VCaP (cell line): ENCODE data around the gene ERCC4.

ENCODE experiments used
- H3K27ac ChIP-seq: fragments of 450-650 bp; 2 replicates; pipeline ENCODE4 v1.5.1; 2017
- CTCF ChIP-seq: fragments of 450-650 bp; conservative IDR thresholded peaks from 2 replicates; pipeline ENCODE4 v1.5.1; 2017; ENCODE audit warnings: mild to moderate bottlenecking, moderate library complexity

Gene ERCC4

GRCh38 chr16:13892301-13892700 is 27.7 kb upstream of the ERCC4 start:
- TF ChIP-seq CTCF = no peak
- H3K27ac ChIP-seq = no peak overlapping the region

GRCh38 chr16:13895516-13895915 is 24.4 kb upstream of the ERCC4 start:
- TF ChIP-seq CTCF = no peak
- no peak overlapping the region for H3K27ac ChIP-seq

GRCh38 chr16:13896543-13897182 is 23.3 kb upstream of the ERCC4 start:
- no peak overlapping the region for H3K27ac ChIP-seq
- no peak for TF ChIP-seq CTCF

- TF ChIP-seq CTCF = no peak
- no peak overlapping the region for H3K27ac ChIP-seq
These were observed 22.1 kb upstream of the ERCC4 start for GRCh38 chr16:13897806-13898205.

GRCh38 chr16:13898233-13898632 is 21.7 kb upstream of the ERCC4 start:
- no peak for TF ChIP-seq CTCF

GRCh38 chr16:13902052-13902451 is 17.9 kb upstream of the ERCC4 start:
- no peak overlapping the region for H3K27ac ChIP-seq
- TF ChIP-seq CTCF = no peak

More at GRCh38 chr16:13898233-13898632, 21.7 kb upstream of the ERCC4 start:
- H3K27ac ChIP-seq = no peak overlapping the region

GRCh38 chr16:13902677-13903076 is 17.3 kb upstream of the ERCC4 start:
- TF ChIP-seq CTCF = no peak
- no peak overlapping the region for H3K27ac ChIP-seq
